Fibroblast of lung (primary cell): ENCODE measurements around the gene DYNC2I2. TPM values are rescaled to one million over a fixed set of nuclear protein-coding genes. Genes with fewer than 3 reads are reported as not detected.

ENCODE experiments used
- DNase-seq, 2 donors: peaks; one replicate each; pipeline versions ENCODE4 v3.0.0 to v3.0.0-alpha.2; 2010; ENCODE audit warnings: low read depth in 2 of 2
- H2AFZ ChIP-seq: 2 replicates; pipeline ENCODE4 v1.5.1; 2012; ENCODE audit warnings: low read length, control low read depth, inconsistent platforms
- H3K27ac ChIP-seq: 2 replicates; pipeline ENCODE4 v1.5.1; 2011; ENCODE audit warnings: low read length, control low read depth; ENCODE audit not compliant: insufficient read depth
- H3K27me3 ChIP-seq: 2 replicates; pipeline ENCODE4 v1.5.1; 2011; ENCODE audit warnings: mild to moderate bottlenecking, low read length; ENCODE audit not compliant: control insufficient read depth, insufficient read depth
- H3K36me3 ChIP-seq: 2 replicates; pipeline ENCODE4 v1.5.1; 2011; ENCODE audit warnings: low read length; ENCODE audit not compliant: control insufficient read depth, insufficient read depth
- H3K4me1 ChIP-seq: 2 replicates; pipeline ENCODE4 v1.5.1; 2011; ENCODE audit warnings: low read length; ENCODE audit not compliant: control insufficient read depth, insufficient read depth; ENCODE audit errors: extremely low read depth
- H3K4me2 ChIP-seq: 2 replicates; pipeline ENCODE4 v1.5.1; 2011; ENCODE audit warnings: low read length, control low read depth; ENCODE audit not compliant: insufficient read depth; ENCODE audit errors: extremely low read depth
- H3K4me3 ChIP-seq, 4 experiments: fragments of 200-600 bp in 1 of 4; sonication (generic) in 1 of 4; replicated peaks in 1 of 4; 2 replicates each; pipeline ENCODE4 v1.5.1; 2011 to 2016; ENCODE audit warnings: low read length in 4 of 4, low read depth in 3 of 4, mild to moderate bottlenecking in 3 of 4, control low read depth in 2 of 4, inconsistent platforms in 1 of 4, mixed read lengths in 1 of 4; ENCODE audit not compliant: insufficient read depth in 1 of 4; ENCODE audit errors: control extremely low read depth in 1 of 4
- H3K79me2 ChIP-seq: 2 replicates; pipeline ENCODE4 v1.5.1; 2012; ENCODE audit warnings: mild to moderate bottlenecking, low read length, inconsistent platforms; ENCODE audit not compliant: control insufficient read depth, insufficient read depth
- H3K9ac ChIP-seq: 2 replicates; pipeline ENCODE4 v1.5.1; 2011; ENCODE audit warnings: mild to moderate bottlenecking, low read length, control low read depth; ENCODE audit not compliant: insufficient read depth
- H3K9me3 ChIP-seq: 2 replicates; pipeline ENCODE4 v1.5.1; 2012; ENCODE audit warnings: low read depth, low read length; ENCODE audit not compliant: control insufficient read depth, insufficient read depth
- H4K20me1 ChIP-seq: 2 replicates; pipeline ENCODE4 v1.5.1; 2011; ENCODE audit warnings: low read length; ENCODE audit not compliant: control insufficient read depth, insufficient read depth; ENCODE audit errors: extremely low read depth
- CTCF ChIP-seq, 2 donors: IDR thresholded peaks in 1 of 2; conservative IDR thresholded peaks in 1 of 2; 1 replicate in 1 of 2; 2 replicates in 1 of 2; pipeline ENCODE4 v1.5.1; 2011 to 2012; ENCODE audit warnings: low read length in 2 of 2, control low read depth in 1 of 2, inconsistent platforms in 1 of 2, low read depth in 1 of 2, mild to moderate bottlenecking in 1 of 2
- EZH2 ChIP-seq: IDR thresholded peaks from 2 replicates; pipeline ENCODE4 v1.5.1; 2012; ENCODE audit warnings: low read length, control low read depth, mild to moderate bottlenecking; ENCODE audit errors: missing control alignments
- polyA plus RNA-seq, 2 donors: library from polyadenylated mRNA; depleted of rRNA in 1 of 2; stranded (reverse) in 1 of 2; unstranded in 1 of 2; fragments of >200 nt; gene quantifications; 2 replicates each; pipeline ENCODE4 v1.2.1, GENCODE V29; 2011 to 2012; ENCODE audit warnings: missing spikeins in 1 of 2
- total RNA-seq: library from RNA; depleted of rRNA; stranded (reverse); fragments of >200 nt; gene quantifications from 2 replicates; pipeline ENCODE4 v1.2.1, GENCODE V29; 2014

The DYNC2I2 gene
- total and polyA plus RNA-seq, 2 donors (not counting 1 experiment from before 2014, with no cell fraction given), result 13.2 to 41.5 TPM

GRCh38 chr9:128634111-128634510, 22.5 kb downstream of the DYNC2I2 start:
- Histone ChIP-seq H3K36me3 (peaks cover 38% of the 10 kb centered on the region), H3K9me3 (no peaks in the 10 kb centered on the region), H3K4me1 (peaks cover 14% of the 10 kb centered on the region), H3K4me2 (no peak overlapping the region), H3K79me2 (no peaks in the 10 kb centered on the region), H3K27ac (no peak overlapping the region), H2AFZ (no peak overlapping the region), H3K9ac (no peak overlapping the region), H3K4me3 (no peak overlapping the region), H4K20me1 (no peaks in the 10 kb centered on the region), H3K27me3 (no peaks in the 10 kb centered on the region)
- no peak for DNase-seq
- no peak for TF ChIP-seq CTCF (conservative IDR thresholded peaks at IDR 0.05 in 1 of 2, IDR thresholded peaks at IDR 0.05 in 1 of 2; ENCODE audit: low read depth in 1 of 2, low read length in 2 of 2)
- no peak for TF ChIP-seq EZH2

GRCh38 chr9:128633601-128634000, 23.0 kb downstream of the DYNC2I2 start:
- H3K27ac ChIP-seq, result no peak overlapping the region
- no peak overlapping the region for H3K4me2 ChIP-seq
- no peaks in the 10 kb centered on the region for H3K9me3 ChIP-seq
- H3K36me3 ChIP-seq, result peaks cover 43% of the 10 kb centered on the region
- TF ChIP-seq EZH2 (no peak), CTCF (conservative IDR thresholded peaks at IDR 0.05 in 1 of 2, IDR thresholded peaks at IDR 0.05 in 1 of 2; ENCODE audit: low read depth in 1 of 2, low read length in 2 of 2) (no peak)
- H4K20me1 ChIP-seq, result no peaks in the 10 kb centered on the region
- no peak for DNase-seq
- no peak overlapping the region for H3K4me3 ChIP-seq
- H3K9ac ChIP-seq, result no peak overlapping the region
- no peaks in the 10 kb centered on the region for H3K79me2 ChIP-seq
- H3K4me1 ChIP-seq, result peaks cover 14% of the 10 kb centered on the region
- H3K27me3 ChIP-seq, result no peaks in the 10 kb centered on the region
- no peak overlapping the region for H2AFZ ChIP-seq

- no peak overlapping the region for H3K27ac ChIP-seq
- no peak overlapping the region for H2AFZ ChIP-seq
- H3K36me3 ChIP-seq, result peaks cover 48% of the 10 kb centered on the region
- H3K4me3 ChIP-seq, result no peak overlapping the region
- no peaks in the 10 kb centered on the region for H4K20me1 ChIP-seq
- H3K4me1 ChIP-seq, result peaks cover 14% of the 10 kb centered on the region
- H3K4me2 ChIP-seq, result no peak overlapping the region
- no peaks in the 10 kb centered on the region for H3K79me2 ChIP-seq
- H3K9ac ChIP-seq, result no peak overlapping the region
- H3K27me3 ChIP-seq, result no peaks in the 10 kb centered on the region
- DNase-seq, result no peak
- no peak for TF ChIP-seq CTCF (conservative IDR thresholded peaks at IDR 0.05 in 1 of 2, IDR thresholded peaks at IDR 0.05 in 1 of 2; ENCODE audit: low read depth in 1 of 2, low read length in 2 of 2)
- no peak for TF ChIP-seq EZH2
- no peaks in the 10 kb centered on the region for H3K9me3 ChIP-seq
These were observed 23.6 kb downstream of the DYNC2I2 start for GRCh38 chr9:128633057-128633456.
